Measurements from ENCODE around the gene SUPT6H.
A peak's percentile ranks its signal among the peaks of the same experiment; 100 is the strongest.

SUPT6H gene

GRCh38 chr17:28716740-28717577, 55.0 kb downstream of the SUPT6H start (continued):
- TF ChIP-seq ZNF18 (tag by site-specific recombination; IDR thresholded peaks at IDR 0.05) (no peak), ZNF585B (tag by site-specific recombination; IDR thresholded peaks at IDR 0.05) (no peak), ZNF654 (tag by site-specific recombination; IDR thresholded peaks at IDR 0.05; ENCODE audit: low read depth) (no peak), ZBTB7A (tag by site-specific recombination; IDR thresholded peaks at IDR 0.05; ENCODE audit: low read depth) (no peak), ZNF398 (tag by site-specific recombination; IDR thresholded peaks at IDR 0.05) (no peak), ZEB2 (tag by site-specific recombination; IDR thresholded peaks at IDR 0.05) (peak; percentile 4; the same call in 1 of the 2 replicates), ZNF518A (tag by site-specific recombination; conservative IDR thresholded peaks at IDR 0.05; ENCODE audit: low read depth) (no peak), AEBP2 (tag by site-specific recombination; IDR thresholded peaks at IDR 0.05; ENCODE audit: borderline replicate concordance) (no peak), ZNF16 (tag by site-specific recombination; IDR thresholded peaks at IDR 0.05; ENCODE audit: low read depth) (no peak), ZNF792 (tag by site-specific recombination; IDR thresholded peaks at IDR 0.05) (0 out of 2 replicates have a peak, but pooled peaks have one; percentile 16), ZNF140 (tag by site-specific recombination; IDR thresholded peaks at IDR 0.05) (no peak), ZNF48 (tag by site-specific recombination; IDR thresholded peaks at IDR 0.05) (no peak), ZNF239 (tag by site-specific recombination; IDR thresholded peaks at IDR 0.05) (no peak), ZNF596 (tag by site-specific recombination; IDR thresholded peaks at IDR 0.05) (no peak), GLI2 (tag by site-specific recombination; IDR thresholded peaks at IDR 0.05; ENCODE audit: borderline replicate concordance, low read depth) (no peak), ZNF133 (tag by site-specific recombination; IDR thresholded peaks at IDR 0.05) (no peak), HOXA7 (CRISPR knock-in tag; IDR thresholded peaks at IDR 0.05; ENCODE audit: borderline replicate concordance) (no peak), ZNF223 (tag by site-specific recombination; IDR thresholded peaks at IDR 0.05) (no peak), BCL11B (tag by site-specific recombination; IDR thresholded peaks at IDR 0.05; ENCODE audit: low read depth) (no peak), ZNF175 (tag by site-specific recombination; IDR thresholded peaks at IDR 0.05) (no peak), ZNF335 (tag by site-specific recombination; conservative IDR thresholded peaks at IDR 0.05) (peak; percentile 86), ZBTB1 (tag by site-specific recombination; IDR thresholded peaks at IDR 0.05) (no peak), ZNF624 (tag by site-specific recombination; IDR thresholded peaks at IDR 0.05) (no peak), ZNF184 (tag by site-specific recombination; IDR thresholded peaks at IDR 0.05) (no peak), ZNF791 (tag by site-specific recombination; IDR thresholded peaks at IDR 0.05) (no peak), KLF17 (tag by site-specific recombination; IDR thresholded peaks at IDR 0.05) (no peak; the same call in 1 of the 2 replicates), ZNF391 (tag by site-specific recombination; IDR thresholded peaks at IDR 0.05; ENCODE audit: borderline replicate concordance, low read depth) (no peak), ZNF600 (tag by site-specific recombination; IDR thresholded peaks at IDR 0.05) (peak; percentile 27; the same call in 1 of the 2 replicates), ZNF677 (tag by site-specific recombination; IDR thresholded peaks at IDR 0.05) (no peak), ZBTB17 (tag by site-specific recombination; IDR thresholded peaks at IDR 0.05) (peak; percentile 38; the same call in 1 of the 2 replicates)
